ENCODE data around the gene ALLC.

Gene ALLC

DNA sequence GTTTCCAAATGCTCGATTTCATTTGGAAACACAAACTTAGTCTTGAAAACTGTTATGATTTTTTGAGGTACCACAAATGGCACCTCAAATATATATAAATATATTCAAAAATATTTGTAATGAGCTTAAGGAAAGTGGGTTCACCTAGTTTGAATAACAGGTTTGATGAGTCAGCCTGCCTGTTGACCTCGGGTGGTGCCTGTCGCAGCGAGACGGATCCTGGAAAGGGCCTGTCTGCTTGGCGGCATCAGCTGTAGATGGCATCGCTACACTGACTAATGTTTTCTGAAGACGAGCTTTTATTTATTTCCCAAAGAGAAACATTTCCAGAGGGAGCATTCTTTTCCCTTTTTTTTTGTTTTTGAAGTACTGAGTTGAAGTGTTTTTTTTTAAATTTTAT, 6.9 kb downstream of the ALLC start:
- no peak for DNase-seq (ENCODE audit: insufficient read length)
- no peak for FAIRE-seq
- TF ChIP-seq POLR2AphosphoS5 (IDR thresholded peaks at IDR 0.05; ENCODE audit: low read depth, low read length) (no peak), POLR2A (IDR thresholded peaks at IDR 0.05; ENCODE audit: low read depth, low read length) (no peak), TAF1 (IDR thresholded peaks at IDR 0.05; ENCODE audit: borderline replicate concordance, low read depth, low read length) (no peak)

DNA sequence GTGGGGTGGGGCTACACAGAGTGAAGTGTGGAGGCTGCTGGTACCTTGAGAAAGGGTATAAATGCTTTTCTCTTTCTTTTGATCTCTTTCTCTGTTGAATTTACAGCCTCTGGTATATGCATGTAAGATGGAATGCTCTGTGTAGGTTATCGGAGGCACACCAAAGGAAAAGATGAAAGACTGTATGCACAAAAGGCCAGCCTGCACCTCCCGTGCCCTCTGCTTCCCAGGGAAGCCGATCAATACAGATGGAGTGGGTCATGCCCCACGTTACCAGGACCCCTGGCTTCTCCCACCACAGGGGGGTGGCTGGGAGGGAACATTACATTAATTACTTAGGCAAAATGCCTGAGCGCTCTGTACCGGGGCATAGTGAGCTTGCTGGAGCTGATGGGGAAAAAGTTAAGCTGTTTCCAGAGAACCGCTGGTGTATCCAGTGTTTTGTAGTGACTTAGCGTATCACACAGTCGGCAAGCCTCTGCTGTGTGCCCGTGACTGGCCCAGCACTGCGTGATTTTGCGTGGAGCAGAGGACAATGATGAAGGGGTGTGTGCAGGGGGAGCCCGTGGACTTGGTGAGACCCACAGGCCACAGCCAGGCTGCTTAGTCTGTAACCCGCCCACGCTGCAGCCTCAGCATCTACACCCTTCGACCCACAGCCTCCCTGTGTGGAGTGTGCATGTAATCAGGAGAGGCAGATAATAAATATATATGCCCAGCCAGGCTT, 8.0 kb downstream of the ALLC start:
- FAIRE-seq (no peak), DNase-seq (ENCODE audit: insufficient read length) (no peak)
- no peak for TF ChIP-seq POLR2AphosphoS5 (IDR thresholded peaks at IDR 0.05; ENCODE audit: low read depth, low read length)
- no peak for TF ChIP-seq POLR2A (IDR thresholded peaks at IDR 0.05; ENCODE audit: low read depth, low read length)

DNA sequence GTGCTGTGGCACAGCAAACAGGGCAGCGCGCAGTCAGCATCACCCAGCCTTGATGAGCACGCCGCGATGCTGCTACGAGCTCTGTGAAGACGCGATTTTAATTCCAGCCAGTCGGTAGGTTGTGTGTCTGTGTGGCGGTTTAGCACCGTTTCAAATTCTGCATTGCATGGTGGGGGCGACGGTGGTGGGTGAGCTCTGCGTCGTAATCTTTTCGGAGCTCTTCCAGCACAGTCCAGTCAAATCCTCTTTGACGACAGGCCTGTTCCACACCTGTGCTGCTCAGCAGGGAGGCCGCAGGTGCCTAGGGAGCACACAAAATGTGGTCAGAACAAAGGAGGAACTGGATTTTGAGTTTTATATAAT, 8.6 kb downstream of the ALLC start:
- FAIRE-seq (no peak), DNase-seq (ENCODE audit: insufficient read length) (no peak)
- TF ChIP-seq POLR2AphosphoS5 (IDR thresholded peaks at IDR 0.05; ENCODE audit: low read depth, low read length): no peak
- no peak for TF ChIP-seq TAF1 (IDR thresholded peaks at IDR 0.05; ENCODE audit: borderline replicate concordance, low read depth, low read length)
- TF ChIP-seq POLR2A (IDR thresholded peaks at IDR 0.05; ENCODE audit: low read depth, low read length): no peak

DNA sequence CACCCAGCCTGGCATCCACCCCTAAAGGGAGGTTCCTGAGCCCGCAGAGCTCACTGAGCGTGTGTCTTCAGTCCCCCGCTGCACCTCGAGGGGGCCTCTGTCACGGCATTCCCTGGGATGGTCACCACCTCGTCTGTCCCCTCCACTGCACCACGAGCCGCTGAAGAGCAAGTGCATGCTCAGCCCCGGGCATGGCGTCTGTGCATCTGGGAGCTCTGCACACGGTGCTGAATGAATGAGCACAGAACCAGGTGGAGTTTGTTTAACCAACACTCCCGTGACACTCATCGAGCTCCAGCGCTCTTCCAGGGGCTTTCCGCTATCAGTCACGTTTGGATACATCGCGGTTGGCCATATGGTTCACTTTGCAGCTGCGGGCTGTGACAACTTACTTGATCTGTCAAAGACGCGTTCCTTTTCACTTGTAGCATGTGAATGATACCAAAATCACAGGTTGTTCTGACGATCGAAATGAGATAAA, 9.2 kb downstream of the ALLC start:
- FAIRE-seq (peak; percentile 58), DNase-seq (ENCODE audit: insufficient read length) (no peak)
- TF ChIP-seq POLR2AphosphoS5 (IDR thresholded peaks at IDR 0.05; ENCODE audit: low read depth, low read length) (no peak), POLR2A (IDR thresholded peaks at IDR 0.05; ENCODE audit: low read depth, low read length) (no peak), TAF1 (IDR thresholded peaks at IDR 0.05; ENCODE audit: borderline replicate concordance, low read depth, low read length) (no peak)

DNA sequence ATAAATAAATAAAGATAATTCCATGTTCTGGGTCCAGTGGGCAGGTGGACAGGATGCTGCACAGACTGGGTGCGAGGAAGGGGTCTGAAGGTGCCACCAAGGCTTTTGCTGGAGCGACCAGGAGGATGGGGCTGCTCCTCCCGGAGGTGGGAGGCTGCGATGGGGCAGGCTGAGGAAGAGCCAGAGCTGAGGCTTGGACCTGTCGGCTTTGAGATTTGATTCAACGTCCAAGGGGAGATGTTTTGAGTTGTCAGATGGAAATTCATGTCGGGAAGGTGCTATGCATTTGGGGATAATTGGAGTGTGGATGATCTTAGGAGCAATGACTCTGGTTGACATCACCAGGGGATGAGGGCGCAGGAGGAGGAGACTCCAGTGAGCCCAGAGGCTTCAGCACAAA, 11.7 kb downstream of the ALLC start:
- FAIRE-seq (no peak), DNase-seq (ENCODE audit: insufficient read length) (no peak)
- no peak for TF ChIP-seq POLR2A (IDR thresholded peaks at IDR 0.05; ENCODE audit: low read depth, low read length)
- no peak for TF ChIP-seq POLR2AphosphoS5 (IDR thresholded peaks at IDR 0.05; ENCODE audit: low read depth, low read length)
- no peak for TF ChIP-seq TAF1 (IDR thresholded peaks at IDR 0.05; ENCODE audit: borderline replicate concordance, low read depth, low read length)

DNA sequence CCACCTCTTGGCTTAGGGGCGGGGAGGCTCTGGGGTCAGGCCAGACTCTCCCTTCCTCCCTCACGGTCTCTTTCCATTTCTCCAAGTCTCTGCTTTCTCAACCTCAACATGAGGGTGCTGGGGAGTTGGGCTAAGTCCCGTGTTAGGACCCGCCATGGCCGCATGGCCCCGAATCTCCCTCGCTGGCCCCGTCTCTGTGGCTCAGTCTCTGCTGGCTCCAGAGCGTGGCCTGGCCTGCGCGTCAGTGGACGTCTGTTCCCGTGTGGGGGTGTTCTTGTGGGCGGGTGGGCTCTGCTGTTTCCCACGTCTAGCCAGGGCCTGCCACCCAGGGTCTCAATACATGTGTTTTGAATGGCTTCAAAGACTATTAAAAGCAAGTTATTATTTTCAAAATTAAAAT, 12.4 kb downstream of the ALLC start:
- no peak for TF ChIP-seq POLR2A (IDR thresholded peaks at IDR 0.05; ENCODE audit: low read depth, low read length)
- no peak for TF ChIP-seq TAF1 (IDR thresholded peaks at IDR 0.05; ENCODE audit: borderline replicate concordance, low read depth, low read length)
- DNase-seq (ENCODE audit: insufficient read length): no peak
- FAIRE-seq: no peak

DNA sequence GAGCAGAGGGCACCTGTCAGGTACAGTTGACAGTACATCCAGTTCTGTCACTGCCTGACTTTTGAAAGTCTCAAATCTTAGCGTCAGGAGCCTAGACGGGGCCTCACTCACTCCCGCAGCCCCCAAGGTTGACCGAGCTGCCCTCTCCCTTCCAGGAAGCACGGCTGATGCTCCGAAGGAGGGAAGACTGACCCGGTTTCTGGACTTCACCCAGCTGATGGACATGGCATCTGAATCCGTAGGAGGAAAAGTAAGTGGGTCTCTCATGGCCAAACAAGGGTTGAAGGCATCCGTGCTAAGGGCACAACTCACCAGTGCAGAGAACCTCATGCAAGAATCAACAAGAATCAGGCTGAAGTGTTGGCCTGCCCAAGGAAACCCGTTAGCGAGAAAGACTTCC, 12.9 kb downstream of the ALLC start:
- no peak for TF ChIP-seq POLR2AphosphoS5 (IDR thresholded peaks at IDR 0.05; ENCODE audit: low read depth, low read length)
- TF ChIP-seq POLR2A (IDR thresholded peaks at IDR 0.05; ENCODE audit: low read depth, low read length): no peak
- no peak for TF ChIP-seq TAF1 (IDR thresholded peaks at IDR 0.05; ENCODE audit: borderline replicate concordance, low read depth, low read length)
- no peak for FAIRE-seq

DNA sequence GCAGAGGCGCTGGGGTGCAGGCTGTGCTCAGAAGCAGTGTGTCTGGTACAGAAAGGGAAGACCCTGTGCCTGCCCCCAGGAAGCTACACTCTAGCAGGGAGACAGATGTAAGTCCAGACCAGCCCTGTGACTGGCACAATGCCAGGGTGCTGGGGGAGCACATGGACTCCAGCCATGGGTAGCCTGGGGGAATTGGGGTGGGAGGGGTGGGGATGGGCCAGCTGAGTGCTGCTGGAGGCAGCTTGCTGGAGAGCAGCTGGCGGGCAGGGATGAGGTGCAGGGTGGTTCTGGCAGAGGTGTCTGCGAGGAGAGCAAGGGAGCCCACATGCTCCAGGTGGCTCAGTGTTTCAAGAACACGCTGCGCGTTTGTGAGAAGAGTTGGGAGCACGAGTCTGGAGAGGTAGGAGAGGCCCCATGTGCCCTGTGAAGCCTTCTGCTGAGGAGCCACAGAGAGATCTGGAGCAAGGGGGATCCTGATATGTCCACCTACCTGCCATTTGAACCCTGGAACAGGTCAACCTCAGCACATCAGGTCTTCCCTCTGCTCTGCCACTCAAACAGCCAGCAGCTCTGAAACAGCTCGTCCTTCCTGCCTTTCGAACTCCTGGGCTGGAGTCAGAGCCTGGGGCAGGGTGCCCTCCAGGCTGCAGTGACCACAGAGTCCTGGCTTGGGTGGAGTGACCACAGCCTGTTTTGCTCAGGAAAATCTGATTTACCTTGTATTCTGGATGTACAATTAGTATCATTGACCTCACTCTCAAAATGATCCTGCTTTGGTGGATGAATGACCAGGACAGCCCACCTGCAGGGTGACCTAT, 15.1 kb downstream of the ALLC start:
- DNase-seq (ENCODE audit: insufficient read length): no peak
- TF ChIP-seq POLR2AphosphoS5 (IDR thresholded peaks at IDR 0.05; ENCODE audit: low read depth, low read length) (no peak), POLR2A (IDR thresholded peaks at IDR 0.05; ENCODE audit: low read depth, low read length) (no peak), TAF1 (IDR thresholded peaks at IDR 0.05; ENCODE audit: borderline replicate concordance, low read depth, low read length) (no peak)
- no peak for FAIRE-seq

More for the DNA sequence above, 12.9 kb downstream of the ALLC start:
- no peak for DNase-seq (ENCODE audit: insufficient read length)

DNA sequence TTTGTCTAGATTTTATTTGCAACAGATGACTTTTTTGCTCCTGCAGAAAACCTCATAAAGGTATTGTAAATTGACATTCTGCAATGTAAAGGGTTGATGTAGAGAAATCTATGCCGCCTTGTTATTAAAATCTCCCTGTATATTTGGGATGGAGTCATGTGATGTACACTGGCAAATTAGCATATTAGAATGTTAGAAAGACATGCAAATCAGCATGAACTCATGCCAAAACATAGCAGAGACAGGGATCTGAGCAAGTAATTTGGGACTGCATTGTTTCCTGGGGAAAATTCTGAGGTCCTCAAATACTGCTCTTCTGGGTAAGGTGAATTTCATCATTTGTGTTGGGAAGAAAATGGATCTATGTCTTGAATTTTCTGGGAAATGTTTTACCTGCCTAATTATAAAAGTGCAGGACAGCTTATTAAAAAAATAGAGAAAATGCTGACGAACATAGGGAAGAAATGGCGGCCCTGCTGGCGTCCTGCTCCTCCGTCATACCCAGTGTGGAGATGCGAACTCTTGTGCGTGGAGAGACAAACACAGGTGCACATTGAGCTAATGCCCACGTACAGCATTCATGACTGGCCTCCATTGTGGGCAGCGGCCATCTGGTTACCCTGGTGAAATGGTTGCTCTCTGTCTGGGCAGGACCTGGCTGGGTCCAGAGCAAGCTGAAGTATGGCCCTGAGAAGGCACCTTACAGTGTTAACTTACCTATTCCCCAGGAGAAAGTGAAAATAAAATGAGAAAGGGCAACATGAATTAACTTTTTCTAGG, 16.3 kb downstream of the ALLC start:
- DNase-seq (ENCODE audit: insufficient read length) (no peak), FAIRE-seq (no peak)
- TF ChIP-seq POLR2AphosphoS5 (IDR thresholded peaks at IDR 0.05; ENCODE audit: low read depth, low read length) (no peak), POLR2A (IDR thresholded peaks at IDR 0.05; ENCODE audit: low read depth, low read length) (no peak), TAF1 (IDR thresholded peaks at IDR 0.05; ENCODE audit: borderline replicate concordance, low read depth, low read length) (no peak)

DNA sequence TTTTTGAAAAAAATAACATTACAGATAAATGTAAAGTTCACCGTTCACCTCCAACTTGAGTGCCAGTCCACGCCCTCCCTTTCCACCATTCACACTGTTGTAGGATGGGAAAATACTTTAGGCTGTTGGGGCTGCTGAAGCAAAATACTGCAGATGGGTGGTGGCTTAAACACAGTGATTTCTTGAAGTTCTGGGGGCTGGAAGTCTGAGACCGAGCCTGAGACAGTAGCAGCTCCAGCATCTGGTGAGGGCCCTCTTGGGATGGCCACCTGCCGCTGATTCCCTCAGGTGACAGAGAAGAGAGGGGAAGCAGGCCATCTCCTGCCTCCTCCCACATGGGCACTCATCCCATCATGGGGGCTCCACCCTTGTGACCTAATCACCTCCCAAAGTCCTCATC, 17.7 kb downstream of the ALLC start:
- TF ChIP-seq POLR2A (IDR thresholded peaks at IDR 0.05; ENCODE audit: low read depth, low read length) (no peak), TAF1 (IDR thresholded peaks at IDR 0.05; ENCODE audit: borderline replicate concordance, low read depth, low read length) (no peak), POLR2AphosphoS5 (IDR thresholded peaks at IDR 0.05; ENCODE audit: low read depth, low read length) (no peak)
- FAIRE-seq (no peak), DNase-seq (ENCODE audit: insufficient read length) (no peak)

DNA sequence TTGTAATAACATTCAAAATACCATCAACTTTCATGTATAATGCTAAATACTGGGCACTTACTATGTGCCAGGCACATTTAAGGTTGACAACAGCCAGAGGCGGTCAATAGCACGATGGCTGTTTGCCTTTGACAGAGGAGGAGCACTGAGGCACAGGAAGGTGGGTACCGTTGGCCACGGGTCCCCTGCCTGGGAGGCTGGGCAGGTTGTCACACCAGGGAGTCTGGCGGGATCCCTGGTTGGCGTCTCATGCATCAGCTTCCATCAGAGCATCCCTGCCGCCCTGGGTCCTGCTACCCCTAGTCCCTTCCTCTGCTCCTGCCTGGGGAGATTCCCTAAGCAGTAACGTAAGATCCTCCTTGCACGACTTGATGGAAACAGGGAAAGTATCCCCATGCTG, 19.4 kb downstream of the ALLC start:
- FAIRE-seq: no peak
- no peak for DNase-seq (ENCODE audit: insufficient read length)
- no peak for TF ChIP-seq TAF1 (IDR thresholded peaks at IDR 0.05; ENCODE audit: borderline replicate concordance, low read depth, low read length)
- TF ChIP-seq POLR2AphosphoS5 (IDR thresholded peaks at IDR 0.05; ENCODE audit: low read depth, low read length): no peak
- TF ChIP-seq POLR2A (IDR thresholded peaks at IDR 0.05; ENCODE audit: low read depth, low read length): no peak
